ENCODE results near the gene LHPP.

DNA sequence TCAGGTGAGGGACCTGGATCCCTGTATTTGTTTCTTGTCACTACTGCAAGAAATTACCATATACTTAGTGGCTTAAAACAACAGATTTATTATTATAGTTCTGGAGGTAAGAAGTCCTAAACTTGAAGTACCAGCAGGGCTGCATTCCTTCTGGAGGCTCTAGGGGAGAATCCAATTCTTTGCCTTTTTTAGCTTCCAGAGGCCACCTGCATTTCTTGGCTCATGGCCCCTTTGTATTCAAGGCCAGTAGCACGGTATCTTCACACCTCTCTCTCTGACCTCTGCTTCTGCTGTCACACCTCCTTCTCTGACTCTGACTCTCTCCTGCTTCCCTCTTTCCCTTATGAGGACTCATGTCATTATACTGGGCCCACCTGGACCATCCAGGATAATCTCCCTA lies 2.2 kb upstream of the LHPP start:
- TF ChIP-seq POLR2A (IDR thresholded peaks at IDR 0.05; ENCODE audit: low read length) (no peak), NR3C1 (IDR thresholded peaks at IDR 0.05) (no peak), ZNF302 (CRISPR knock-in tag; IDR thresholded peaks at IDR 0.05) (no peak), EHF (CRISPR knock-in tag; IDR thresholded peaks at IDR 0.05) (no peak), MAFK (IDR thresholded peaks at IDR 0.05; ENCODE audit: partially characterized antibody) (no peak), JUN (IDR thresholded peaks at IDR 0.05) (no peak)
- TF ChIP-seq, protein P1, sequence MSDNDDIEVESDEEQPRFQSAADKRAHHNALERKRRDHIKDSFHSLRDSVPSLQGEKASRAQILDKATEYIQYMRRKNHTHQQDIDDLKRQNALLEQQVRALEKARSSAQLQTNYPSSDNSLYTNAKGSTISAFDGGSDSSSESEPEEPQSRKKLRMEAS (IDR thresholded peaks at IDR 0.05), result no peak
- TF ChIP-seq, protein P2, sequence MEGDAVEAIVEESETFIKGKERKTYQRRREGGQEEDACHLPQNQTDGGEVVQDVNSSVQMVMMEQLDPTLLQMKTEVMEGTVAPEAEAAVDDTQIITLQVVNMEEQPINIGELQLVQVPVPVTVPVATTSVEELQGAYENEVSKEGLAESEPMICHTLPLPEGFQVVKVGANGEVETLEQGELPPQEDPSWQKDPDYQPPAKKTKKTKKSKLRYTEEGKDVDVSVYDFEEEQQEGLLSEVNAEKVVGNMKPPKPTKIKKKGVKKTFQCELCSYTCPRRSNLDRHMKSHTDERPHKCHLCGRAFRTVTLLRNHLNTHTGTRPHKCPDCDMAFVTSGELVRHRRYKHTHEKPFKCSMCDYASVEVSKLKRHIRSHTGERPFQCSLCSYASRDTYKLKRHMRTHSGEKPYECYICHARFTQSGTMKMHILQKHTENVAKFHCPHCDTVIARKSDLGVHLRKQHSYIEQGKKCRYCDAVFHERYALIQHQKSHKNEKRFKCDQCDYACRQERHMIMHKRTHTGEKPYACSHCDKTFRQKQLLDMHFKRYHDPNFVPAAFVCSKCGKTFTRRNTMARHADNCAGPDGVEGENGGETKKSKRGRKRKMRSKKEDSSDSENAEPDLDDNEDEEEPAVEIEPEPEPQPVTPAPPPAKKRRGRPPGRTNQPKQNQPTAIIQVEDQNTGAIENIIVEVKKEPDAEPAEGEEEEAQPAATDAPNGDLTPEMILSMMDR (IDR thresholded peaks at IDR 0.05), result no peak
- TF ChIP-seq, protein P3, sequence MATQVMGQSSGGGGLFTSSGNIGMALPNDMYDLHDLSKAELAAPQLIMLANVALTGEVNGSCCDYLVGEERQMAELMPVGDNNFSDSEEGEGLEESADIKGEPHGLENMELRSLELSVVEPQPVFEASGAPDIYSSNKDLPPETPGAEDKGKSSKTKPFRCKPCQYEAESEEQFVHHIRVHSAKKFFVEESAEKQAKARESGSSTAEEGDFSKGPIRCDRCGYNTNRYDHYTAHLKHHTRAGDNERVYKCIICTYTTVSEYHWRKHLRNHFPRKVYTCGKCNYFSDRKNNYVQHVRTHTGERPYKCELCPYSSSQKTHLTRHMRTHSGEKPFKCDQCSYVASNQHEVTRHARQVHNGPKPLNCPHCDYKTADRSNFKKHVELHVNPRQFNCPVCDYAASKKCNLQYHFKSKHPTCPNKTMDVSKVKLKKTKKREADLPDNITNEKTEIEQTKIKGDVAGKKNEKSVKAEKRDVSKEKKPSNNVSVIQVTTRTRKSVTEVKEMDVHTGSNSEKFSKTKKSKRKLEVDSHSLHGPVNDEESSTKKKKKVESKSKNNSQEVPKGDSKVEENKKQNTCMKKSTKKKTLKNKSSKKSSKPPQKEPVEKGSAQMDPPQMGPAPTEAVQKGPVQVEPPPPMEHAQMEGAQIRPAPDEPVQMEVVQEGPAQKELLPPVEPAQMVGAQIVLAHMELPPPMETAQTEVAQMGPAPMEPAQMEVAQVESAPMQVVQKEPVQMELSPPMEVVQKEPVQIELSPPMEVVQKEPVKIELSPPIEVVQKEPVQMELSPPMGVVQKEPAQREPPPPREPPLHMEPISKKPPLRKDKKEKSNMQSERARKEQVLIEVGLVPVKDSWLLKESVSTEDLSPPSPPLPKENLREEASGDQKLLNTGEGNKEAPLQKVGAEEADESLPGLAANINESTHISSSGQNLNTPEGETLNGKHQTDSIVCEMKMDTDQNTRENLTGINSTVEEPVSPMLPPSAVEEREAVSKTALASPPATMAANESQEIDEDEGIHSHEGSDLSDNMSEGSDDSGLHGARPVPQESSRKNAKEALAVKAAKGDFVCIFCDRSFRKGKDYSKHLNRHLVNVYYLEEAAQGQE (IDR thresholded peaks at IDR 0.05), result no peak
